GM12891 (cell line): ENCODE measurements around the gene PIK3CB.
A peak's percentile ranks its signal among the peaks of the same experiment; 100 is the strongest.

Experiments used
- PAX5 ChIP-seq: IDR thresholded peaks from 2 replicates; pipeline ENCODE4 v1.6.1; 2011; ENCODE audit warnings: low read length, moderate library complexity, mild to moderate bottlenecking; ENCODE audit not compliant: insufficient read depth, severe bottlenecking
- POLR2A ChIP-seq: IDR thresholded peaks from 2 replicates; pipeline ENCODE4 v1.6.1; 2011; ENCODE audit warnings: low read depth, low read length, control low read depth
- POLR2AphosphoS5 ChIP-seq: IDR thresholded peaks from 2 replicates; pipeline ENCODE4 v1.6.1; 2011; ENCODE audit warnings: low read depth, low read length, control low read depth
- SPI1 ChIP-seq: IDR thresholded peaks from 2 replicates; pipeline ENCODE4 v1.6.1; 2011; ENCODE audit warnings: low read depth, low read length, control low read depth
- TAF1 ChIP-seq: IDR thresholded peaks from 2 replicates; pipeline ENCODE4 v1.6.1; 2011; ENCODE audit warnings: low read depth, low read length, control low read depth

DNA sequence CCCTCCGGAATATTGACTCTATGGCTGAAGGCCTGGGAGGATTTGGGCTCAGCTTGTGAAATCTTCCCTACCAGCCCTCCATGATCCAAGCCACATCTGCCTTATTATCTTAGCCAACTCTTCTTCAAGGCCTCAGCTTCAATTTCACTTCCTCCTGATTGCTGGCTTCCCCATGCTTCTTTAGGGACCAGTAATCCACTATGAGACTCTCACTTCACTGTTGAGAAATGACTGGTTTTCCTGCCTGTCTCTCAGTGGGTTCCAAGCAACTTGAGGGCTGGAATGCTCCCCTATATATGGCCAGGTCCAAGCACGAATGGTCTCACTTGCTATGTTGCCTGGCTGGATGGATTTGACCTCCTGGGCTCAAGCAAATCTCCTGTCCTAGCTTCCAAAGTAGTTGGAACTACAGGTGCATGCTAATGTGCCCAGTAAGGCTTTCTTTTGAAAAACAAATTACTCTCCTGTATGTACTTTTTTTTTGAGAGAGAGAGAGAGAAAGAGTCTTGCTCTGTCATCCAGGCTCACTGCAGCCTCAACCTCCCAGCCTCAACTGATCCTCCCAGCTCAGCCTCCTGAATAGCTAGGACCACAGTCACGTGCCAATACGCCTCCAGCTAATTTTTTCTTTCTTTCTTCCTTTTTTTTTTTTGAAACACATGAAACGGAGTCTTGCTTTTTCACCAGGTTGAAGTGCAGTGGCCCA is 7.9 kb upstream of the PIK3CB start:
- TF ChIP-seq POLR2A, result no peak
- TF ChIP-seq POLR2AphosphoS5, result no peak
- no peak for TF ChIP-seq PAX5
- TF ChIP-seq TAF1, result no peak
- TF ChIP-seq SPI1, result peak; percentile 95
